Inferior parietal cortex (tissue), 1 donor: Measurements from ENCODE around the gene KRT77.
"Not testable (repeated sequence)": the region's sequence is repeated elsewhere in the genome, so short reads cannot be mapped to it uniquely, and the experiment has no call there.

Source experiments
- DNase-seq: peaks from one replicate; pipeline ENCODE4 v3.0.0-alpha.2; 2016; ENCODE audit errors: extremely low spot score

The KRT77 gene

GRCh38 chr12:52722680-52723079, 19.4 kb upstream of the KRT77 start:
- no peak for DNase-seq

GRCh38 chr12:52721838-52722470, 18.6 kb upstream of the KRT77 start:
- DNase-seq = no peak

- DNase-seq = no peak
Measured at GRCh38 chr12:52720365-52720886, 17.1 kb upstream of the KRT77 start.

- no peak for DNase-seq
Measured at GRCh38 chr12:52716061-52716460, 12.7 kb upstream of the KRT77 start.

- no peak for DNase-seq
Measured at GRCh38 chr12:52715416-52715815, 12.1 kb upstream of the KRT77 start.

- DNase-seq = no peak
Measured at GRCh38 chr12:52714887-52715281, 11.6 kb upstream of the KRT77 start.

- DNase-seq = no peak
Measured at GRCh38 chr12:52713960-52714886, 10.9 kb upstream of the KRT77 start.

GRCh38 chr12:52712122-52712521, 8.8 kb upstream of the KRT77 start:
- not testable (repeated sequence) for DNase-seq

GRCh38 chr12:52710730-52711129, 7.4 kb upstream of the KRT77 start:
- no peak for DNase-seq

GRCh38 chr12:52708010-52708409, 4.7 kb upstream of the KRT77 start:
- no peak for DNase-seq

GRCh38 chr12:52704464-52704863, 1.1 kb upstream of the KRT77 start:
- no peak for DNase-seq

GRCh38 chr12:52703878-52704277, 554 bp upstream of the KRT77 start:
- no peak for DNase-seq

GRCh38 chr12:52702338-52702737, 986 bp downstream of the KRT77 start:
- no peak for DNase-seq

- no peak for DNase-seq
Measured at GRCh38 chr12:52701281-52701680, 2.0 kb downstream of the KRT77 start.

GRCh38 chr12:52699960-52700359, 3.4 kb downstream of the KRT77 start:
- no peak for DNase-seq

GRCh38 chr12:52699373-52699772, 4.0 kb downstream of the KRT77 start:
- no peak for DNase-seq

- no peak for DNase-seq
Measured at GRCh38 chr12:52698651-52699340, 4.5 kb downstream of the KRT77 start.

- DNase-seq = no peak
Measured at GRCh38 chr12:52697058-52697582, 6.2 kb downstream of the KRT77 start.

- DNase-seq = no peak
Measured at GRCh38 chr12:52696588-52696987, 6.7 kb downstream of the KRT77 start.

- no peak for DNase-seq
Measured at GRCh38 chr12:52695039-52695438, 8.3 kb downstream of the KRT77 start.

- DNase-seq = no peak
Measured at GRCh38 chr12:52694151-52694550, 9.2 kb downstream of the KRT77 start.

GRCh38 chr12:52693261-52693660, 10.1 kb downstream of the KRT77 start:
- DNase-seq = no peak
